H1 (cell line): Measurements from ENCODE around the gene EDEM2. TPM values are rescaled to one million over a fixed set of nuclear protein-coding genes. Genes with fewer than 3 reads are reported as not detected.

Experiments used
- EGR1 ChIP-seq: IDR thresholded peaks from 2 replicates; pipeline ENCODE4 v1.6.1; 2011; ENCODE audit warnings: low read depth, low read length, borderline replicate concordance
- POLR2AphosphoS5 ChIP-seq: IDR thresholded peaks from 2 replicates; pipeline ENCODE4 v1.6.1; 2011; ENCODE audit warnings: low read depth, low read length
- polyA plus RNA-seq, 7 experiments: library from polyadenylated mRNA; depleted of rRNA in 3 of 7; stranded (reverse) in 5 of 7; unstranded in 2 of 7; fragments of >200 nt in 5 of 7; fragments of 200-250 nt in 2 of 7; gene quantifications; 1 replicate in 5 of 7; 2 replicates in 1 of 7; 4 replicates in 1 of 7; pipeline versions ENCODE4 v1.2.1 to v1.2.3, GENCODE V29; 2011 to 2013; ENCODE audit warnings: missing spikeins in 2 of 7, mixed read lengths in 2 of 7
- total RNA-seq: library from RNA; stranded (reverse); fragmentation: NEBNext Ultra II Directional; extraction: Animal tissue kit (Norgen Biotek cat#: 25700); gene quantifications from 2 replicates; pipeline ENCODE4 v1.2.1, GENCODE V29; 2021
- TF ChIP-seq, protein P1 (sequence below): IDR thresholded peaks from 2 replicates; pipeline ENCODE4 v1.6.1; 2012; ENCODE audit warnings: low read length, inconsistent platforms
- TF ChIP-seq, protein P2 (sequence below), 3 experiments: IDR thresholded peaks; 1 replicate in 2 of 3; 2 replicates in 1 of 3; pipeline versions ENCODE4 v1.5.1 to v1.6.1; 2011; ENCODE audit warnings: low read length in 3 of 3, mild to moderate bottlenecking in 3 of 3, inconsistent platforms in 2 of 3, low read depth in 1 of 3, moderate library complexity in 1 of 3; ENCODE audit not compliant: insufficient read depth in 1 of 3; ENCODE audit errors: control extremely low read depth in 1 of 3

Gene EDEM2
- total and polyA plus RNA-seq, 2 of the 8 experiments (the other 6 are each of a cell fraction or from before 2014, with no cell fraction given): 15.2 to 19.6 TPM

DNA sequence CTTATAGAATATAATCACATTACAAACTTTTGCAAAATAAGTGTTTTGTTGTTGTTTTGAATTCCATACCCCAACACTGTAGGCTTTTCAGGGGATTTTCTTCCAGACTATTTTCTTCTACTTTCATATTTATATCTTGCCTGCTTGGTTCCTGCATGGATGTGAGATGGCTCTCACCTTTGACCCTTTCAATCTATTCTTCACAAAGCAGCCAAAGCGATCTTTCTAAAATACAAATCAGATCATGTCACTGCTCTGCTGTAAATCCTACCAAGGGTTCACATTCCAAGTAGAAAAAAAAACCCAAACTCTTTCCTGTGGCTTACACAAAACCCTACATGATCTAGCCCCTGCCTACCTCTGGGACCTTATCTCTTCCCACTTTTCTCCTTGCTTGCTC is 29.5 kb downstream of the EDEM2 start (continued):
- TF ChIP-seq, protein P1, sequence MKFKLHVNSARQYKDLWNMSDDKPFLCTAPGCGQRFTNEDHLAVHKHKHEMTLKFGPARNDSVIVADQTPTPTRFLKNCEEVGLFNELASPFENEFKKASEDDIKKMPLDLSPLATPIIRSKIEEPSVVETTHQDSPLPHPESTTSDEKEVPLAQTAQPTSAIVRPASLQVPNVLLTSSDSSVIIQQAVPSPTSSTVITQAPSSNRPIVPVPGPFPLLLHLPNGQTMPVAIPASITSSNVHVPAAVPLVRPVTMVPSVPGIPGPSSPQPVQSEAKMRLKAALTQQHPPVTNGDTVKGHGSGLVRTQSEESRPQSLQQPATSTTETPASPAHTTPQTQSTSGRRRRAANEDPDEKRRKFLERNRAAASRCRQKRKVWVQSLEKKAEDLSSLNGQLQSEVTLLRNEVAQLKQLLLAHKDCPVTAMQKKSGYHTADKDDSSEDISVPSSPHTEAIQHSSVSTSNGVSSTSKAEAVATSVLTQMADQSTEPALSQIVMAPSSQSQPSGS: no peak
- TF ChIP-seq EGR1: no peak
- TF ChIP-seq, protein P2, sequence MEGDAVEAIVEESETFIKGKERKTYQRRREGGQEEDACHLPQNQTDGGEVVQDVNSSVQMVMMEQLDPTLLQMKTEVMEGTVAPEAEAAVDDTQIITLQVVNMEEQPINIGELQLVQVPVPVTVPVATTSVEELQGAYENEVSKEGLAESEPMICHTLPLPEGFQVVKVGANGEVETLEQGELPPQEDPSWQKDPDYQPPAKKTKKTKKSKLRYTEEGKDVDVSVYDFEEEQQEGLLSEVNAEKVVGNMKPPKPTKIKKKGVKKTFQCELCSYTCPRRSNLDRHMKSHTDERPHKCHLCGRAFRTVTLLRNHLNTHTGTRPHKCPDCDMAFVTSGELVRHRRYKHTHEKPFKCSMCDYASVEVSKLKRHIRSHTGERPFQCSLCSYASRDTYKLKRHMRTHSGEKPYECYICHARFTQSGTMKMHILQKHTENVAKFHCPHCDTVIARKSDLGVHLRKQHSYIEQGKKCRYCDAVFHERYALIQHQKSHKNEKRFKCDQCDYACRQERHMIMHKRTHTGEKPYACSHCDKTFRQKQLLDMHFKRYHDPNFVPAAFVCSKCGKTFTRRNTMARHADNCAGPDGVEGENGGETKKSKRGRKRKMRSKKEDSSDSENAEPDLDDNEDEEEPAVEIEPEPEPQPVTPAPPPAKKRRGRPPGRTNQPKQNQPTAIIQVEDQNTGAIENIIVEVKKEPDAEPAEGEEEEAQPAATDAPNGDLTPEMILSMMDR (IDR thresholded peaks at IDR 0.05; ENCODE audit: control extremely low read depth in 1 of 3, insufficient read depth in 1 of 3, low read depth in 1 of 3, low read length in 3 of 3): no peak
- no peak for TF ChIP-seq POLR2AphosphoS5
